Mucosa of descending colon (tissue), 3 donors: ENCODE measurements around the gene KLHDC7B. TPM values are rescaled to one million over a fixed set of nuclear protein-coding genes. Genes with fewer than 3 reads are reported as not detected.

Experiments
- ATAC-seq: fragments of 200-7000 bp; cut with Tn5 transposase; one replicate; pipeline ENCODE4 v1.9.1; 2020; ENCODE audit warnings: mild to moderate bottlenecking, moderate library complexity
- DNase-seq, 3 donors: peaks; one replicate each; pipeline ENCODE4 v3.0.0-alpha.2; 2020
- H3K36me3 ChIP-seq: fragments of 200-600 bp; one replicate; pipeline ENCODE4 v1.8.0; 2021; ENCODE audit warnings: low read depth, mild to moderate bottlenecking
- H3K4me1 ChIP-seq: fragments of 200-600 bp; one replicate; pipeline ENCODE4 v1.8.0; 2021; ENCODE audit warnings: low read depth, mild to moderate bottlenecking
- H3K4me3 ChIP-seq: fragments of 200-600 bp; one replicate; pipeline ENCODE4 v1.8.0; 2021; ENCODE audit warnings: mild to moderate bottlenecking
- H3K9me3 ChIP-seq: fragments of 200-600 bp; one replicate; pipeline ENCODE4 v1.8.0; 2021; ENCODE audit warnings: mild to moderate bottlenecking
- CTCF ChIP-seq: fragments of 200-600 bp; IDR thresholded peaks from one replicate; pipeline ENCODE4 v1.8.0; 2022; ENCODE audit warnings: antibody characterized with exemption, mild to moderate bottlenecking
- intact Hi-C, 2 donors: fragments of 100-400 bp; cut with DNase I in 1 of 2; cut with micrococcal nuclease in 1 of 2; formaldehyde crosslinking; loops; one replicate each; pipeline versions ENCODE4 v1.11.0 to v1.11.1; 2022; cut with DNase I, micrococcal nuclease
- total RNA-seq, 3 donors: library from RNA; stranded (reverse); fragmentation: NEBNext Ultra II Directional in 2 of 3; extraction: Animal tissue kit (Norgen Biotek cat#: 25700) in 2 of 3; gene quantifications; one replicate each; pipeline versions ENCODE4 v1.2.1 to v1.2.4, GENCODE V29; 2021 to 2023
- donor health status: DM: no; HTN: no; CAD: no; lungs with moderate emphysema.
- donor health status: DM: no; HTN: no; CAD: no.
- donor health status: DM: no; HTN: yes; CAD: no.

The KLHDC7B gene
- total RNA-seq, 3 donors from 2014 or later = 0.55 to 1.7 TPM; not detected in 1

GRCh38 chr22:50572965-50573364, 27.3 kb downstream of the KLHDC7B start:
- H3K9me3 ChIP-seq = no peaks in the 10 kb centered on the region
- TF ChIP-seq CTCF = no peak
- no peak for DNase-seq
- ATAC-seq = no peak
- no peaks in the 10 kb centered on the region for H3K36me3 ChIP-seq
- intact Hi-C loops = no loop called here
- H3K4me1 ChIP-seq = peaks cover 13% of the 10 kb centered on the region
- H3K4me3 ChIP-seq = no peak overlapping the region

GRCh38 chr22:50573491-50574382, 28.0 kb downstream of the KLHDC7B start:
- no peak for TF ChIP-seq CTCF
- Histone ChIP-seq H3K4me1 (peaks cover 10% of the 10 kb centered on the region), H3K36me3 (no peaks in the 10 kb centered on the region), H3K9me3 (no peaks in the 10 kb centered on the region), H3K4me3 (no peak overlapping the region)
- no peak for DNase-seq
- intact Hi-C loops = no loop called here
- no peak for ATAC-seq

- Histone ChIP-seq H3K36me3 (no peaks in the 10 kb centered on the region), H3K4me1 (peaks cover 3% of the 10 kb centered on the region), H3K9me3 (no peaks in the 10 kb centered on the region), H3K4me3 (no peak overlapping the region)
- ATAC-seq = no peak
- DNase-seq = no peak
- intact Hi-C loops = no loop called here
- TF ChIP-seq CTCF = no peak
Measured at GRCh38 chr22:50574383-50574755, 28.7 kb downstream of the KLHDC7B start.

GRCh38 chr22:50575426-50575941, 29.8 kb downstream of the KLHDC7B start:
- intact Hi-C loops = no loop called here
- no peak for ATAC-seq
- no peak for TF ChIP-seq CTCF
- DNase-seq = no peak
- no peak overlapping the region for H3K4me3 ChIP-seq
- no peaks in the 10 kb centered on the region for H3K36me3 ChIP-seq
- no peaks in the 10 kb centered on the region for H3K9me3 ChIP-seq
- H3K4me1 ChIP-seq = peaks cover 3% of the 10 kb centered on the region

- Histone ChIP-seq H3K4me3 (no peak overlapping the region), H3K9me3 (no peaks in the 10 kb centered on the region), H3K36me3 (no peaks in the 10 kb centered on the region), H3K4me1 (peaks cover 3% of the 10 kb centered on the region)
- DNase-seq (peak in 1 of 3 donors; percentile 55), ATAC-seq (peak; percentile 41)
- TF ChIP-seq CTCF = no peak
- intact Hi-C loops = no loop called here
Measured at GRCh38 chr22:50576070-50576469, 30.4 kb downstream of the KLHDC7B start.
